ENCODE data around the gene CALCB. TPM values are rescaled to one million over a fixed set of nuclear protein-coding genes. Genes with fewer than 3 reads are reported as not detected.

The CALCB gene
- total and polyA plus RNA-seq, 2 of the 4 experiments (the other 2 are of a cell fraction): not detected

GRCh38 chr11:15095736-15096228 lies 22.4 kb downstream of the CALCB start:
- in situ Hi-C loops (cut with MboI; ENCODE audit: low sequenced_read_pairs) (no loop called here), dilution Hi-C loops (cut with HindIII; ENCODE audit: low sequenced_read_pairs, unreplicated experiment) (no loop called here)
- TF ChIP-seq RFX5 (IDR thresholded peaks at IDR 0.05; ENCODE audit: low read depth, low read length): no peak

More at GRCh38 chr11:15095736-15096228, 22.4 kb downstream of the CALCB start:
- ATAC-seq (ENCODE audit: low read depth) (no peak), DNase-seq (no peak)
- ChIA-PET POLR2A (ENCODE audit: unreplicated experiment) (interaction anchor here (0.6 kb wide), 1 partner anchor 111 kb away, joined by 4 read pairs; no protein-coding TSS in a partner anchor), CTCF (interaction anchor here (1.9 kb wide), 1 partner anchor 64 kb away, joined by 4 read pairs; no protein-coding TSS in a partner anchor)
- Histone ChIP-seq H2BK15ac (ENCODE audit: low read depth, low read length) (no peak overlapping the region), H3K23ac (ENCODE audit: low read depth, low read length) (no peak overlapping the region), H3K4me3 (ENCODE audit: insufficient read depth, low read depth, low read length) (no peak overlapping the region), H2BK5ac (ENCODE audit: low read depth, low read length, poor library complexity, severe bottlenecking) (no peak overlapping the region), H3K79me1 (ENCODE audit: low read depth in 1 of 2, low read length in 2 of 2) (no peaks in the 10 kb centered on the region), H3K36me3 (ENCODE audit: control insufficient read depth, insufficient read depth, low read length) (no peaks in the 10 kb centered on the region), H4K5ac (ENCODE audit: low read depth, low read length) (no peak overlapping the region), H2BK20ac (ENCODE audit: low read depth, low read length) (no peak overlapping the region), H3K18ac (ENCODE audit: low read depth, low read length) (no peak overlapping the region), H3K4me1 (ENCODE audit: control insufficient read depth, insufficient read depth, low read length) (no peaks in the 10 kb centered on the region), H3K27me3 (ENCODE audit: control insufficient read depth, insufficient read depth, low read length) (peaks cover 2% of the 10 kb centered on the region; the same call in 1 of the 2 replicates), H3K4me2 (ENCODE audit: low read depth, low read length) (no peak overlapping the region), H3K27ac (ENCODE audit: insufficient read depth, low read length) (no peak overlapping the region), H3K56ac (ENCODE audit: extremely low read depth, insufficient read depth, low read length) (no peak overlapping the region), H3K14ac (replicated peaks; ENCODE audit: low read depth, low read length) (no peak overlapping the region), H3K4ac (ENCODE audit: low read depth, low read length) (no peak overlapping the region), H3K9me3 (ENCODE audit: control insufficient read depth, insufficient read depth, low read length) (no peaks in the 10 kb centered on the region), H2AK5ac (ENCODE audit: low read depth, low read length) (no peak overlapping the region), H2BK120ac (ENCODE audit: low read depth, low read length) (no peak overlapping the region), H4K91ac (ENCODE audit: insufficient read depth, low read depth, low read length) (no peak overlapping the region), H3K9ac (ENCODE audit: low read depth, low read length) (no peak overlapping the region), H2AK9ac (replicated peaks; ENCODE audit: low read depth, low read length, poor library complexity) (no peak overlapping the region), H2AFZ (replicated peaks; ENCODE audit: low read length, poor library complexity) (no peak overlapping the region), H4K8ac (ENCODE audit: low read depth in 2 of 2, low read length in 2 of 2) (no peak overlapping the region), H3K9me1 (ENCODE audit: insufficient read depth, low read length) (no peaks in the 10 kb centered on the region; the same call in 1 of the 2 replicates), H4K20me1 (ENCODE audit: insufficient read depth, low read length) (no peaks in the 10 kb centered on the region)
- no CpG with 5 or more reads among the region's 2 CpGs for WGBS, 2 experiments (ENCODE audit: extremely low coverage in 2 of 2, insufficient read length in 1 of 2)
- intact Hi-C loops (cut with micrococcal nuclease): no loop called here
- no TSS peak for BruUV-seq (replicated peaks)
